Thymus (tissue), 11 donors: Measurements from ENCODE around the gene EPB41L3. TPM values are rescaled to one million over a fixed set of nuclear protein-coding genes. Genes with fewer than 3 reads are reported as not detected.

Experiments used
- DNase-seq, 9 donors: peaks; one replicate each; pipeline ENCODE4 v3.0.0-alpha.2; 2013; ENCODE audit warnings: low spot score in 9 of 9, low read depth in 6 of 9, missing footprints in 1 of 9
- H3K27ac ChIP-seq, 2 donors: one replicate each; pipeline ENCODE4 v1.5.1; 2013; ENCODE audit warnings: control low read depth in 1 of 2, low read depth in 1 of 2, low read length in 1 of 2, mild to moderate bottlenecking in 1 of 2, moderate library complexity in 1 of 2
- H3K27me3 ChIP-seq, 2 donors: one replicate each; pipeline ENCODE4 v1.5.1; 2013; ENCODE audit warnings: low read length in 1 of 2; ENCODE audit not compliant: control insufficient read depth in 2 of 2, insufficient read depth in 1 of 2
- H3K36me3 ChIP-seq, 2 donors: one replicate each; pipeline ENCODE4 v1.5.1; 2013; ENCODE audit warnings: low read length in 1 of 2, mild to moderate bottlenecking in 1 of 2, moderate library complexity in 1 of 2; ENCODE audit not compliant: control insufficient read depth in 2 of 2, insufficient read depth in 2 of 2
- H3K4me1 ChIP-seq, 2 donors: one replicate each; pipeline ENCODE4 v1.5.1; 2013; ENCODE audit warnings: low read length in 2 of 2; ENCODE audit not compliant: control insufficient read depth in 2 of 2, insufficient read depth in 2 of 2
- H3K4me3 ChIP-seq, 2 donors: one replicate each; pipeline ENCODE4 v1.5.1; 2013; ENCODE audit warnings: low read length in 2 of 2, control low read depth in 1 of 2, mild to moderate bottlenecking in 1 of 2
- H3K9me3 ChIP-seq, 2 donors: one replicate each; pipeline ENCODE4 v1.5.1; 2013; ENCODE audit warnings: low read length in 1 of 2, mild to moderate bottlenecking in 1 of 2; ENCODE audit not compliant: control insufficient read depth in 2 of 2, insufficient read depth in 1 of 2
- WGBS: extraction: QIAGEN DNeasy Blood & Tissue Kit; methylation state at CpG from one replicate; pipeline ENCODE4 v1.1.7; 2013; 5-methylcytosine and 5-hydroxymethylcytosine counted together
- polyA plus RNA-seq: library from polyadenylated mRNA; stranded (reverse); fragments of 200-250 nt; gene quantifications from one replicate; pipeline ENCODE4 v1.2.3, GENCODE V29; 2013
- total RNA-seq: library from RNA; stranded (reverse); fragments of 120-200 nt; gene quantifications from one replicate; pipeline ENCODE4 v1.2.4, GENCODE V29; 2013
- donor health status: healthy.

EPB41L3 gene
- total and polyA plus RNA-seq, 2 donors = 17.8 to 31.9 TPM

DNA sequence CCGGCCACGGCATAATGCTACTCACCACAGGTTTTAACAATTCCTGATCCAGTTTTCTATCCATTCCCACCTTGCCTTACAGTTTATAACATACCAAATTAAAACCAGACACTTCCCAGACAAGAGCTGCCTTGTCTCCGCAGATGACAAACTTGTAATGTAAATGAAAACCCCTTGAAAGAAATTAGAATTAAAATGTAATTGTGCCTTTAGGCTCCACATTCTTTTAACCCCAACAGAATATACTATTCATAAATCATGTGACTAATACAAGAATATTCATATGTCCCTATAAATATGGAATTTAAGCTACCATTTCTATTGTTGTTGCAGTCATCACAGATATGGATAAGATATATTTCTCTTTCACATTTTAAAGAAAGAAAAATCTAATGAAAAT lies 178.4 kb downstream of the EPB41L3 start:
- Histone ChIP-seq H3K36me3 (no peaks in the 10 kb centered on the region), H3K27ac (no peak overlapping the region), H3K9me3 (no peaks in the 10 kb centered on the region), H3K4me3 (no peak overlapping the region), H3K4me1 (no peaks in the 10 kb centered on the region), H3K27me3 (no peaks in the 10 kb centered on the region)
- WGBS = 89% methylated on average over 3 of the region's 3 CpGs
- DNase-seq = no peak

GRCh38 chr18:5350636-5351035 lies 193.2 kb downstream of the EPB41L3 start:
- no peak for DNase-seq
- Histone ChIP-seq H3K27me3 (no peaks in the 10 kb centered on the region), H3K9me3 (no peaks in the 10 kb centered on the region), H3K4me1 (no peaks in the 10 kb centered on the region), H3K27ac (no peak overlapping the region), H3K4me3 (no peak overlapping the region), H3K36me3 (no peaks in the 10 kb centered on the region)
- 95% methylated on average over 2 of the region's 2 CpGs for WGBS

Other genes with a start within 250 kb of the EPB41L3 start
- 24.3 TPM for gene ZBTB14, start 248.3 kb downstream of the EPB41L3 start, total RNA-seq
- gene ZBTB14, start 248.3 kb downstream of the EPB41L3 start, polyA plus RNA-seq = 22.3 TPM